Muscle layer of duodenum (tissue), 2 donors: ENCODE results near the gene ASCL3.
"Not testable (repeated sequence)": the region's sequence is repeated elsewhere in the genome, so short reads cannot be mapped to it uniquely, and the experiment has no call there.

Experiments
- H3K27ac ChIP-seq: one replicate; pipeline ENCODE4 v1.7.0; 2013; ENCODE audit warnings: mild to moderate bottlenecking, low read length
- H3K27me3 ChIP-seq: one replicate; pipeline ENCODE4 v1.7.0; 2013; ENCODE audit warnings: low read depth, mild to moderate bottlenecking, control low read depth, low read length
- H3K36me3 ChIP-seq, 2 donors: one replicate each; pipeline ENCODE4 v1.7.0; 2013; ENCODE audit warnings: low read length in 2 of 2, control low read depth in 1 of 2, mild to moderate bottlenecking in 1 of 2; ENCODE audit not compliant: insufficient read depth in 2 of 2, control insufficient read depth in 1 of 2
- H3K4me1 ChIP-seq, 2 donors: one replicate each; pipeline ENCODE4 v1.7.0; 2013; ENCODE audit warnings: low read length in 2 of 2, mild to moderate bottlenecking in 2 of 2, control low read depth in 1 of 2, moderate library complexity in 1 of 2; ENCODE audit not compliant: insufficient read depth in 2 of 2, control insufficient read depth in 1 of 2
- H3K4me3 ChIP-seq, 2 donors: one replicate each; pipeline ENCODE4 v1.7.0; 2013; ENCODE audit warnings: low read length in 2 of 2, low read depth in 1 of 2, mild to moderate bottlenecking in 1 of 2
- H3K9me3 ChIP-seq, 2 donors: one replicate each; pipeline ENCODE4 v1.7.0; 2013; ENCODE audit warnings: low read length in 2 of 2, control low read depth in 1 of 2, mild to moderate bottlenecking in 1 of 2; ENCODE audit not compliant: control insufficient read depth in 1 of 2
- donor health status: healthy.

ASCL3 gene, protein sequence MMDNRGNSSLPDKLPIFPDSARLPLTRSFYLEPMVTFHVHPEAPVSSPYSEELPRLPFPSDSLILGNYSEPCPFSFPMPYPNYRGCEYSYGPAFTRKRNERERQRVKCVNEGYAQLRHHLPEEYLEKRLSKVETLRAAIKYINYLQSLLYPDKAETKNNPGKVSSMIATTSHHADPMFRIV

DNA sequence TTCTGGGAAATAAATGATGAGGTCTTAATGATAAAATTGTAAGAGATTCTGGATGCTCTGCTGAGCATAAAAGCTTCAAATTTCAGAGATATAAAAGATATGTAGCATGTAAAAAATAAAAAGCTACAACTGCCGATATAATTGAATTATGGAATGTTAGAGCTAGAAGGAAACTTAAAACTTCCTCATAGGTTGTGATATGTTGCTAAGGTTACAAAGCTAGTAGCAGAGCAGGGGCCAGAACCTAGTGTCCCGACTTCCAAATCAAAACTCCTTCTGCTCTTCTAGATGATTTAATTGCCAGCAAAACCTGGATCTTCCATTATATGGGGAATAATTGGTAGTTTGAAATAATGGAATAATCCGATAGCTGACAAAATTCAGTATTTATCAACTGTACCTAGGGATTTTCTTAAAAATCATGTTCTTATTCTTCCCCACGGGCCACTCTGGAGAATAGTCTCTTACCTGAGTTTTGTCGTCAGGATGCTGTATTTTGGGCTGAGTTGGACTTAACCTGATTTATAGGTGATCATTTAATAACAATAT, at the start of gene ASCL3:
ASCL3 (minus strand) TSS at position 499 of the 549 bp plus-strand sequence. CDS start 4,855 bp downstream, outside the sequence.
- H3K4me1 ChIP-seq = no peaks in the 10 kb centered on the region

DNA sequence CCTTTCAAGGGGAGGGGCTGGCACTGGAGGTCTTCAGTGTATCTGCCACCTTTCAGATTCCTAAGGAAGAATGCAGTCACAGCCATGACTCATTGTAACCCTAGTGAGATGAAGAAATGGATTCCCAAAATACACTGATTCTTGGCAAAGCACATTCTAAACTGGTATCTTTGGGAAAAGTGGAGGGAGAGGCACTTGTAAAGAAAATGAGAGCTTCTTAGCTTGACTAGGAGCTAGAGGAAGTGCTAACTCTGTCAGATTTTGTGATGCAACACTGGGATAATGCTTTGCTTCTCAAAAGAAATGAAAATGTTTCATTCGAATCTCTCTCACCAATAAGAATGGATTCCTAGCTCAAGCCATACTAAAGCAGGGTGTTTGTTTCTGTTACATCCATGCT, 46.6 kb upstream of the ASCL3 start:
- no peak overlapping the region for H3K27ac ChIP-seq
- no peaks in the 10 kb centered on the region for H3K36me3 ChIP-seq
- H3K9me3 ChIP-seq = no peaks in the 10 kb centered on the region
- H3K4me1 ChIP-seq = no peaks in the 10 kb centered on the region
- H3K27me3 ChIP-seq = no peaks in the 10 kb centered on the region
- H3K4me3 ChIP-seq = no peak overlapping the region

More for the DNA sequence above, at the start of gene ASCL3:
- Histone ChIP-seq H3K27me3 (no peaks in the 10 kb centered on the region), H3K9me3 (no peaks in the 10 kb centered on the region), H3K4me3 (no peak within 1 kb of the TSS), H3K27ac (no peak within 1 kb of the TSS), H3K36me3 (peaks cover 5 to 7% of the 10 kb centered on the region in 2 donors)

DNA sequence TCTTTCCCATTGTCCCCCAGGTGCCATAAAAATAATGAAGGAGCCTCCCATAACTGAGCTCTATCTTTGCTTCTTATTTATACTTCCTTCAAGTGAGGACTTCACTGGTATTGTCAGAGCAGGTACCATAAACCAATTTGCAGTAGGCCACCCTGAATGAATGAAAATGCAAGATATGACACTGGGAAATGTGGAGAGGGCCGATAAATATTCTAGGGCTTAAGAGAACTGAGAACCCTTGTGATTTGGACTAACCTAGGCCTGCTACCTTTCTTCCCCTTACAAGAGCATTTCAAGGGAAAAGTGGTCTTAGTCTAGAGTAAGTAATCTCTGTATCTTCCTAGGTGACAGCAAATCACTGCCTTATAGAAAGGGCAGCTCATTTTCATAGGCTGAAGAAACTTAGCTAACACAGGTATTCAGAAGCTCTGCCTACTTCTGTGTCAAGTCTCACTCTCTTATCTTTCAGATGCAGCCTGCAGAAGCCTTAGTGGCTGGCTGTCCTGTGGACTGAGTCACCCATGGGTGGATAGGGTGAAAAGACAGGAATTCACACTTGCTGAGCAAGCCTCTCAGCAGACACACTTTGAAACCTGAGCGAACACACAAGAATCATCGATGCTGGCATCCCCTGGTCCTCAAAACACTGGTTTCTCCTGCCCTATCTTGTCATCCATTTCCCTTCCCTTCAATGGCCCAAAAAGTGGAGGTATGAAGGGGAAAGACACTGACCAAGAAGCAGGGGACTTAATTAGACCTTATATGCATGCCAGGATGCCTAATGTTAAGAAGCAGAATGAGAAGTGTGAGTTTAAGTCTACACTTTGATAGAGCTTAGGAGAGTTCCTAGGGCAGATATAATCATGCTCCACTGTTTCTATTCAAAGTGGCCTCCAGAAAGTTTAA, 45.8 kb upstream of the ASCL3 start:
- no peaks in the 10 kb centered on the region for H3K27me3 ChIP-seq

DNA sequence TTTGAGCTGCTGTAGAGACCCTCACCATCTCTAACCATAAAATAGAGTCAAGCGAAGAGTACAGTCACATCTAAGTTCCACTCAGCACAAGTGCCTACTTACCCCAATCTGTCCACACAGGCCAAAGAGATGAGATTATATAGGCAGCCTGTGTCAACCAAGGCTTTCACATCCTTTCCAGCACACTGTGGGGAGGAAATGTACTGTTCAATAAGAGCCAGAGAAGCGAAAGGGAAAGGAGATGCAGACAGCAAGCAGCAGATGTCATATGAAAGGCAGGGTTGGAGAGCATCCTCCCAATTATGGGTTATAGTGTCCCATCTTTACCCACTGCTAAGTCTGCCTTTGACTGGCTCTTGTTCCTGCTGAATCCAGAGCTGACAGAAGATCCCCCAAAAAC, 44.6 kb upstream of the ASCL3 start:
- Histone ChIP-seq H3K27me3 (no peaks in the 10 kb centered on the region), H3K27ac (no peak overlapping the region), H3K36me3 (no peaks in the 10 kb centered on the region), H3K4me3 (no peak overlapping the region), H3K4me1 (no peaks in the 10 kb centered on the region), H3K9me3 (no peaks in the 10 kb centered on the region)

More for the DNA sequence above, 45.8 kb upstream of the ASCL3 start:
- Histone ChIP-seq H3K4me1 (no peaks in the 10 kb centered on the region), H3K27ac (no peak overlapping the region), H3K4me3 (no peak overlapping the region), H3K9me3 (no peaks in the 10 kb centered on the region), H3K36me3 (no peaks in the 10 kb centered on the region)

DNA sequence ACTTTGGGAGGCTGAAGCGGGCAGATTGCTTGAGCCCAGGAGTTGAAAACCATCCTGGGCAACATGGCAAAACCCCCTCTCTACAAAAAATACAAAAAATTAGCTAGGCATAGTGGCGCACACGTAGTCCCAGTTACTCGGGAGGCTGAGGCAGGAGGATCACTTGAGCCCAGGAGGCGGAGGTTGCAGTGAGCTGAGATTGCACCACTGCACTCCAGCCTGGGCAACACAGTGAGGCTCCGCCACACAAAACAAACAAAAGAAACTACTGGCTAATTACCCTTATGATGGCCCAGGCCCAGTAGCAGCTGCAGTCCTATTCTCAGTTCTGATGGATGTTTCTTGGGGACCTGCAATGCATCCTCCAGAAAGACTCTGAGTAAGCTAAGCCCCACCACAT, 44.0 kb upstream of the ASCL3 start:
- H3K27me3 ChIP-seq, H3K36me3 ChIP-seq, H3K4me1 ChIP-seq, H3K27ac ChIP-seq, H3K4me3 ChIP-seq, H3K9me3 ChIP-seq: not testable (repeated sequence)

DNA sequence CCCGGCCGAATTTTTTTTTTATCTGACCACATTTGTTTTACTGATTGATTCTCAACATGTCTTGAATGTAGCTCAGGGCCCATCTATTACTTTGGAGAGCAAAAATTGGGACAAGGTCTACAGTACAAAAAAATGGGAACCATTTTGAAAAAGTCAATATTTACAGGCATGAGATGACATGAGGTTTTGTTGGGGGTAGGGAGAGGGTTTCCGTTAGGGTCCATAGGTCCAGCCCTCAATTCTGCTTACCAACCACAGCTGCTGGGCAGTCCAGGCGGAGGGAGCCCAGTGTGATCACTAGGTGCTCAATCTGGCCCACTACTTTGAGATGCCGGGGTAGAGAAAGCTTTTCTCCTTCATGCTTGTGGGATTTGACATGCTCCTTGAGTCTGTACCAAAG, 42.6 kb upstream of the ASCL3 start:
- no peak overlapping the region for H3K4me3 ChIP-seq
- H3K9me3 ChIP-seq = no peaks in the 10 kb centered on the region
- H3K4me1 ChIP-seq = no peaks in the 10 kb centered on the region
- H3K36me3 ChIP-seq = no peaks in the 10 kb centered on the region
- no peaks in the 10 kb centered on the region for H3K27me3 ChIP-seq
- no peak overlapping the region for H3K27ac ChIP-seq

DNA sequence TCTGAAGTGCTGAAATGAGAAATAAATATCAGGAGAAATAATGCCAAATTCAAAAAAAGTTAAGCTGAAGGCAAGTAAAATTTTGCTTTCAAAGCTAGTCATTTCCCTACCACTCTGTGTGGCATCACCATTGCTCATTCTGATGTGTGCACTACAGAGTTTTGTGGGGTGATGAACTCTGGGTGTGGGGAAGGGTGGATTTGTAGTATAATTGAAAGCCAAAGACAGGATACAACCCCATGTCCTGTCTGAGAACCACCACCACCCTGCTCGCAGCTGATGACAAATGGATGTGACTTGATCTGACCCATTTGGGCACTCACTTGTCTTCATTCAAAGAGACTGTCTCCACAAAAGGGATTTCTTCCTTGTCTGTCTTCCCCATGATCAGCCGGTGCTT, 40.7 kb upstream of the ASCL3 start:
- no peak overlapping the region for H3K4me3 ChIP-seq
- H3K36me3 ChIP-seq = no peaks in the 10 kb centered on the region
- no peaks in the 10 kb centered on the region for H3K9me3 ChIP-seq
- H3K27ac ChIP-seq = no peak overlapping the region
- no peaks in the 10 kb centered on the region for H3K4me1 ChIP-seq
- no peaks in the 10 kb centered on the region for H3K27me3 ChIP-seq

DNA sequence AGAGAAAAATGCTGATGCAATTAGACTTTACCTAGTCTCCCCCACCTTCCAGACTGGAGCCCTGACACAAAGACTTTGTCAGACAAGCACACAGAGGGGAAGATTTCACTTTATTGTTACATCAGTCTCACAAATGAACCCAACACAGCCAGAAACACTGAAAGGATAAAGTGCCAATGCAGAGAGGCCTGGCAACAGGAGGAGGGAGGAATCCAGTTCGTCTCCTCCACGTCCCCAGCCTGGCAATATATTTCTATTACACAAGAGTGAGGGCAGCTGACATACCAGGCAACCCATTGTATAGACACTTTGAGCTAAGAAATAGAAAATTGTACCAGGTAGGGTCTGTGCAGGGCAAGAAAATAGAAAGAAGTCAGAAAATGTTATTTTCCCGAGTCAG, 37.7 kb upstream of the ASCL3 start:
- Histone ChIP-seq H3K27me3 (no peaks in the 10 kb centered on the region), H3K4me3 (no peak overlapping the region), H3K4me1 (no peaks in the 10 kb centered on the region), H3K27ac (no peak overlapping the region), H3K36me3 (no peaks in the 10 kb centered on the region), H3K9me3 (no peaks in the 10 kb centered on the region)

DNA sequence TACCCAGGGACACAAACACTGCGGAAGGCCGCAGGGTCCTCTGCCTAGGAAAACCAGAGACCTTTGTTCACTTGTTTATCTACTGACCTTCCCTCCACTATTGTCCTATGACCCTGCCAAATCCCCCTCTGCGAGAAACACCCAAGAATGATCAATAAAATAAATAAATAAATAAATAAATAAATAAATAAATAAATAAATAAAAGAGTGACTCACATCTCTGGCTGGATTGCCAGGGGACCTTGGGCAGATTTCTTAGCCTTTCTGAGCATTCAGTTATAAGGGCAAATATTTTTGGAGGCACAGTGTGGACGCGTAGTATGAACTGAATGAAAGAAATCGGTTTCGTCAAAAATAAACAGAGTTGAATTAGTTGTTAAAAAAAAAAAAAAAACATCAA, 36.5 kb upstream of the ASCL3 start:
- H3K36me3 ChIP-seq, H3K27ac ChIP-seq, H3K4me3 ChIP-seq, H3K4me1 ChIP-seq, H3K27me3 ChIP-seq, H3K9me3 ChIP-seq: not testable (repeated sequence)

DNA sequence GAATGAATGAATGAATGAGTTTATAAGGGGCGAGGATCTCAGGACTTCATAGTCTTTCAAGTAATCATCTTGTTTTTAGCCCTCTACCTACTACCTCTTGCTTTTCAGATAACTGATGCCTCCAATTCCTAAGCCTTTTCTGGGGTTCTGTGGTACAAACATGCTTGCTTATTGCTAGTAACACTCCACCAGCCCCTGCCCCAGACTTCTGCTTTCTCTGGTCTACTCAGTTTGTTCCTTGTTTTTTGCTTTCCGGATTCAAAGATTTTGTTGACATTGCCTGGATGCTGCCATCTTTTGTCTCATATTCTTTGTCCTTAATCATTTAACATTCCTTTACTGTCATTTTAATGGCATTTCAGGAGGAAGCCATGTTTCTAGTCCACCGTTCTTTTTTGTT, 30.3 kb upstream of the ASCL3 start:
- no peaks in the 10 kb centered on the region for H3K36me3 ChIP-seq

DNA sequence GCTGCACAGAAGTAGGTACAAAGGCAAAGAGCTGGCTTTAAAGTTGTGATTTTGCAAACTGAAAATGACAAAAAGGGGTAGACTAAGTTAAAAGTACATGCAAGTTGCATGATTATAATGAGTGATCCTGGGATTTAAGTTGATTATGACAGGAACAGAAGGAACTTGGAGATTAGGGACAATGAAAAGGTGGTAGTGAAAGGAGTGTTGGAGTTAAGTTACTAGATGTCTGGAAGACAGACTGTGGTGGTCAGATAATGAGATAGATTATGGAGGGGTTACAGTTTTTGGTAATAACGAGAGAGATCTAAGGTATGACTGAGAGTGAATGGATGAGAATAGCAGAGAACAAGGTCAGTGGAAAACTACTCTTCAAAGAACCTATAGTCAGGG, 29.1 kb upstream of the ASCL3 start:
- no peak overlapping the region for H3K27ac ChIP-seq
- H3K36me3 ChIP-seq = no peaks in the 10 kb centered on the region
- no peaks in the 10 kb centered on the region for H3K9me3 ChIP-seq
- H3K27me3 ChIP-seq = no peaks in the 10 kb centered on the region
- H3K4me3 ChIP-seq = no peak overlapping the region
- H3K4me1 ChIP-seq = no peaks in the 10 kb centered on the region

More for the DNA sequence above, 30.3 kb upstream of the ASCL3 start:
- Histone ChIP-seq H3K4me3 (no peak overlapping the region), H3K27me3 (no peaks in the 10 kb centered on the region), H3K27ac (no peak overlapping the region), H3K9me3 (no peaks in the 10 kb centered on the region), H3K4me1 (no peaks in the 10 kb centered on the region)
